ENCODE measurements around the gene CACNA1A. TPM values are rescaled to one million over a fixed set of nuclear protein-coding genes. Genes with fewer than 3 reads are reported as not detected.

The CACNA1A gene
- total RNA-seq, 1 donor from 2014 or later: 190 TPM

- Mint-ChIP-seq H3K4me3 (ENCODE audit: unreplicated experiment) (no peak overlapping the region), H3K36me3 (ENCODE audit: unreplicated experiment) (peaks cover 31% of the 10 kb centered on the region), H3K27ac (ENCODE audit: unreplicated experiment) (no peak overlapping the region), H3K9me3 (ENCODE audit: unreplicated experiment) (peaks cover 12% of the 10 kb centered on the region), H3K4me1 (ENCODE audit: low read depth, unreplicated experiment) (no peaks in the 10 kb centered on the region), H3K27me3 (ENCODE audit: unreplicated experiment) (peaks cover 2% of the 10 kb centered on the region)
- DNase-seq: no peak
- TF ChIP-seq, protein P1, sequence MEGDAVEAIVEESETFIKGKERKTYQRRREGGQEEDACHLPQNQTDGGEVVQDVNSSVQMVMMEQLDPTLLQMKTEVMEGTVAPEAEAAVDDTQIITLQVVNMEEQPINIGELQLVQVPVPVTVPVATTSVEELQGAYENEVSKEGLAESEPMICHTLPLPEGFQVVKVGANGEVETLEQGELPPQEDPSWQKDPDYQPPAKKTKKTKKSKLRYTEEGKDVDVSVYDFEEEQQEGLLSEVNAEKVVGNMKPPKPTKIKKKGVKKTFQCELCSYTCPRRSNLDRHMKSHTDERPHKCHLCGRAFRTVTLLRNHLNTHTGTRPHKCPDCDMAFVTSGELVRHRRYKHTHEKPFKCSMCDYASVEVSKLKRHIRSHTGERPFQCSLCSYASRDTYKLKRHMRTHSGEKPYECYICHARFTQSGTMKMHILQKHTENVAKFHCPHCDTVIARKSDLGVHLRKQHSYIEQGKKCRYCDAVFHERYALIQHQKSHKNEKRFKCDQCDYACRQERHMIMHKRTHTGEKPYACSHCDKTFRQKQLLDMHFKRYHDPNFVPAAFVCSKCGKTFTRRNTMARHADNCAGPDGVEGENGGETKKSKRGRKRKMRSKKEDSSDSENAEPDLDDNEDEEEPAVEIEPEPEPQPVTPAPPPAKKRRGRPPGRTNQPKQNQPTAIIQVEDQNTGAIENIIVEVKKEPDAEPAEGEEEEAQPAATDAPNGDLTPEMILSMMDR (IDR thresholded peaks at IDR 0.05; ENCODE audit: partially characterized antibody, unreplicated experiment): no peak
These were observed 150.1 kb downstream of the CACNA1A start for GRCh38 chr19:13356185-13356584.

DNA sequence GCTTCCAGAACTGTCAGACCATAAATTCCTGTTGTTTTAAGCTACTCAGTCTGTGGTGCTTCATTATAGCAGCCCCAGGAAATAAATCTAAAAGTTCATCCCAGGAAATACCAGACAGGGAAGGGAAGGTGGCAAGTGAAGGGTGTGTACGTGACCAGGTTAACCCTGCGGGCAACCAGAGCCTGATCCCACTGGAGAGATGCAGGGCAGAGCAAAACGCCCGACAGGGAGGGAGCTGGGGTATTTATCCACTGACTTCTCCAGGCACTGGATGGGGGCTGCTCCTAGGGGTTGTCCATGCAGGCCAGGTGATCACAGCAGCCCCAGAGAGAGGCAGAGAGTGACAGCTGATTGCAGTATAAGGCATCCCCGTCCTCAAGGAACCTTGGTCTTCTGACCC is 150.9 kb downstream of the CACNA1A start:
- Mint-ChIP-seq H3K9me3 (ENCODE audit: unreplicated experiment) (peaks cover 11% of the 10 kb centered on the region), H3K27me3 (ENCODE audit: unreplicated experiment) (peaks cover 2% of the 10 kb centered on the region), H3K4me3 (ENCODE audit: unreplicated experiment) (no peak overlapping the region), H3K4me1 (ENCODE audit: low read depth, unreplicated experiment) (no peaks in the 10 kb centered on the region), H3K27ac (ENCODE audit: unreplicated experiment) (no peak overlapping the region), H3K36me3 (ENCODE audit: unreplicated experiment) (peaks cover 23% of the 10 kb centered on the region)
- TF ChIP-seq, protein P1 (IDR thresholded peaks at IDR 0.05; ENCODE audit: partially characterized antibody, unreplicated experiment): no peak
- no peak for DNase-seq

DNA sequence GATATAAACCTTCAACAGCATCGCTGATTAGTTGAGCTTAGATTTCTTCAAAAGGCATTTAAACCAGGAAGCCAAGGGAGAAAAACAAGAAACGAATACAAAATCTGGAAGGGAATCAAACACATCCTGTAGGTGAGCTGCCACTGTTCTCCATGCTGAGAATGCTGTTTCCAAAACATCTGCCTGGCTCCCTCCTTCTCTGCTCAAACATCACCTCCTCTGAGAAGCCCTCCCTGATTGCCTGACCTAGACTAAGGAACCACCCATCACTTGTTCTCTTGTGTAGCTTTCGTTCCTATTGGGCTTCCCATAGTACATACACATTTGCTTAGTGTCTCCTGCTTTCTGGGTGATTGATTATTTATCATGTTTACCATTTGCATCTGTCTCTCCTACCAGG is 152.7 kb downstream of the CACNA1A start:
- Mint-ChIP-seq H3K4me3 (ENCODE audit: unreplicated experiment) (no peak overlapping the region), H3K9me3 (ENCODE audit: unreplicated experiment) (peaks cover 9% of the 10 kb centered on the region)

DNA sequence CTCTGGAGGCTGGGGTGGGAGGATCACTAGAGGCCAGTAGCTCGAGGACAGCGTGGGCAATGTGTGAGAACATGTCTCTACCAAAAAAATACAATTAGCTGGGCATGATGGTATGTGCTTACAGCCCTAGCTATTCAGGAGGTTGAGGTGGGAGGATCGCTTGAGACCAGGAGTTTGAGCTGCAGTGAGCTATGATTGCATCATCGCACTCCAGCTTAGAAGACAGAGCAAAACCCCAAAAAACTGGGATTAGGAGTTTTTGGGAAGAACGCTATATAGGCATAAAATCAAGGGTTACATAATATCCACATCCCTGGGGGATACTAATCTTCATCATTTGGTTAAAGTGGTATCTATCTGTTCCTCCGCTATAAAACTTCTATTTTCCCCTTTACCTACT is 155.5 kb downstream of the CACNA1A start:
- Mint-ChIP-seq H3K36me3 (ENCODE audit: unreplicated experiment) (peaks cover 16% of the 10 kb centered on the region), H3K27me3 (ENCODE audit: unreplicated experiment) (peaks cover 2% of the 10 kb centered on the region), H3K4me1 (ENCODE audit: low read depth, unreplicated experiment) (peaks cover 2% of the 10 kb centered on the region), H3K9me3 (ENCODE audit: unreplicated experiment) (peaks cover 10% of the 10 kb centered on the region), H3K27ac (ENCODE audit: unreplicated experiment) (no peak overlapping the region), H3K4me3 (ENCODE audit: unreplicated experiment) (no peak overlapping the region)
- TF ChIP-seq, protein P1 (IDR thresholded peaks at IDR 0.05; ENCODE audit: partially characterized antibody, unreplicated experiment): no peak
- no peak for DNase-seq

More for the DNA sequence above, 152.7 kb downstream of the CACNA1A start:
- H3K4me1 Mint-ChIP-seq (ENCODE audit: low read depth, unreplicated experiment): no peaks in the 10 kb centered on the region
- H3K36me3 Mint-ChIP-seq (ENCODE audit: unreplicated experiment): peaks cover 13% of the 10 kb centered on the region
- TF ChIP-seq, protein P1 (IDR thresholded peaks at IDR 0.05; ENCODE audit: partially characterized antibody, unreplicated experiment): no peak
- peaks cover 2% of the 10 kb centered on the region for H3K27me3 Mint-ChIP-seq (ENCODE audit: unreplicated experiment)
- no peak for DNase-seq
- H3K27ac Mint-ChIP-seq (ENCODE audit: unreplicated experiment): no peak overlapping the region

DNA sequence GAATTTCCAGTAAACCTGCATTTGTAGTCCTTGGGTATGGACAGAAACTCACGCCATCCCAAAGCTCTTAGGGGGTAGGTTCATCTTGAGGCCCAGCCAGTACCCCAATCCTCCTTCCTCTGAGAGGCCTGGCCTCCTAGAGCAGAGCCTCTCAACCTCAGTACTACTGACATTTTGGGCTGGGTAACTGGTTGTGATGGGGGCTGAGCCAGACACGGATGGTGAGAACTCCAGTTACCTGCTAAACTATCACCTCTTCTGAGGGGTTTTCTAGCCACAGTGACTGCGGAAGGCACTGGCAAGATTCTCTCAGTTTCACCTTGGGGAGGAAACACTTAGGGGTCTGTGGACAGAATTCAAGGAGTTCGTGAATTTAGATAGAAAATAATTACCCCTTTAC is 156.2 kb downstream of the CACNA1A start:
- Mint-ChIP-seq H3K36me3 (ENCODE audit: unreplicated experiment) (peaks cover 16% of the 10 kb centered on the region), H3K4me1 (ENCODE audit: low read depth, unreplicated experiment) (peaks cover 2% of the 10 kb centered on the region), H3K9me3 (ENCODE audit: unreplicated experiment) (peaks cover 10% of the 10 kb centered on the region), H3K4me3 (ENCODE audit: unreplicated experiment) (no peak overlapping the region), H3K27me3 (ENCODE audit: unreplicated experiment) (peaks cover 2% of the 10 kb centered on the region), H3K27ac (ENCODE audit: unreplicated experiment) (no peak overlapping the region)
- no peak for DNase-seq
- TF ChIP-seq, protein P1 (IDR thresholded peaks at IDR 0.05; ENCODE audit: partially characterized antibody, unreplicated experiment): no peak
